ENCODE results near the gene PTBP2. TPM values are rescaled to one million over a fixed set of nuclear protein-coding genes. Genes with fewer than 3 reads are reported as not detected.

PTBP2 gene
- total RNA-seq, 1 donor from 2014 or later: 29.7 TPM

DNA sequence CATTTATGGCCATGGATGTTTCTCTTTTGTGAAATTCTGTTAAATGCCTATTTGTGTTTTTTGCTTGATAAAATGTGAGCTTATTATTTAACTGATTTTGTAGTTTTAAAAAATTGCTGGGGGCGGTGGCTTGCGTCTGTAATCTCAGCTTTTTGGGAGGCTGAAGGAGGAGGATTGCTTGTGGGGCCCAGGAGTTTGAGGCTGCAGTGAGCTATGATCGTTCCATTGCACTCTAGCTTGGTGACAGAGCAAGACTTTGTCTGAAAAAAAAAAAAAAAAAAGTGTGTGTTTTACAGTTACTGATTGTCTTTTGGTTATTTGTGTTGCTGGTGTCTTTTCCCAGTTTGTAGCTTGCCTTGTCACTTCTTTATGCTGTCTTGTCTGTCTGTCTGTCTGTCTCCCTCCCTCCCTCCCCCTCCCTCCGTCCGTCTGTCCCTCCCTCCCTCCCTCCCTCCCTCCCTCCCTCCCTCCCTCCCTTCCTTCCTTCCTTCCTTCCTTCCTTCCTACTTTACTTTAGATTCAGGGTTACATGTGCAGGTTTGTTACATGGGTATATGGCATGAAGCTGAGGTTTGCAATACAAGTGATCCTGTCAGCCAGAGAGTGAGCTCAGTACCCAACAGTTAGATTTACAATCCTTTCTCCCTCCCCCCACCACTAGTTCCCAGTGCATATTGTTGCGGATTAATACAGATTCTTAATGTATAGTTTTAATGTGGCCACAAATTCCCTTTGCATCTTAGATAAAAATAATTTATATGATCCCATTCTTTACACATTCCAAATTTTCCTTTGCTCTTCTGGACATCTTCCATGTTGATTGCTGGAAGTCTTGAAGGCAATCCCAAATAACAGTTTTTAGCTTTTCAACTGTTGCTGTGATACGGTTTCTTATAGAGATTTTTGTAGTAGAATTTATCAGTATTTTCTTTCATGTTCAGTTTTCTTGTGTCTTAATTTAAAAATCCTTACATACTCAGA is 25.1 kb downstream of the PTBP2 start:
- Mint-ChIP-seq H3K27ac (ENCODE audit: unreplicated experiment) (peak overlapping the region; percentile 8), H3K9me3 (ENCODE audit: unreplicated experiment) (no peaks in the 10 kb centered on the region), H3K4me1 (ENCODE audit: unreplicated experiment) (peaks cover 9% of the 10 kb centered on the region), H3K36me3 (ENCODE audit: low read depth, unreplicated experiment) (no peaks in the 10 kb centered on the region), H3K4me3 (ENCODE audit: unreplicated experiment) (no peak overlapping the region), H3K27me3 (ENCODE audit: unreplicated experiment) (no peaks in the 10 kb centered on the region)
- TF ChIP-seq, protein P1, sequence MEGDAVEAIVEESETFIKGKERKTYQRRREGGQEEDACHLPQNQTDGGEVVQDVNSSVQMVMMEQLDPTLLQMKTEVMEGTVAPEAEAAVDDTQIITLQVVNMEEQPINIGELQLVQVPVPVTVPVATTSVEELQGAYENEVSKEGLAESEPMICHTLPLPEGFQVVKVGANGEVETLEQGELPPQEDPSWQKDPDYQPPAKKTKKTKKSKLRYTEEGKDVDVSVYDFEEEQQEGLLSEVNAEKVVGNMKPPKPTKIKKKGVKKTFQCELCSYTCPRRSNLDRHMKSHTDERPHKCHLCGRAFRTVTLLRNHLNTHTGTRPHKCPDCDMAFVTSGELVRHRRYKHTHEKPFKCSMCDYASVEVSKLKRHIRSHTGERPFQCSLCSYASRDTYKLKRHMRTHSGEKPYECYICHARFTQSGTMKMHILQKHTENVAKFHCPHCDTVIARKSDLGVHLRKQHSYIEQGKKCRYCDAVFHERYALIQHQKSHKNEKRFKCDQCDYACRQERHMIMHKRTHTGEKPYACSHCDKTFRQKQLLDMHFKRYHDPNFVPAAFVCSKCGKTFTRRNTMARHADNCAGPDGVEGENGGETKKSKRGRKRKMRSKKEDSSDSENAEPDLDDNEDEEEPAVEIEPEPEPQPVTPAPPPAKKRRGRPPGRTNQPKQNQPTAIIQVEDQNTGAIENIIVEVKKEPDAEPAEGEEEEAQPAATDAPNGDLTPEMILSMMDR (IDR thresholded peaks at IDR 0.05; ENCODE audit: unreplicated experiment): no peak
- no peak for DNase-seq (ENCODE audit: low spot score)

- Mint-ChIP-seq H3K4me1 (ENCODE audit: unreplicated experiment) (peaks cover 9% of the 10 kb centered on the region), H3K4me3 (ENCODE audit: unreplicated experiment) (no peak overlapping the region), H3K36me3 (ENCODE audit: low read depth, unreplicated experiment) (peaks cover 2% of the 10 kb centered on the region), H3K27ac (ENCODE audit: unreplicated experiment) (no peak overlapping the region), H3K9me3 (ENCODE audit: unreplicated experiment) (no peaks in the 10 kb centered on the region), H3K27me3 (ENCODE audit: unreplicated experiment) (no peaks in the 10 kb centered on the region)
- TF ChIP-seq, protein P1 (IDR thresholded peaks at IDR 0.05; ENCODE audit: unreplicated experiment): no peak
- no peak for DNase-seq (ENCODE audit: low spot score)
Observed at GRCh38 chr1:96747565-96747964, 26.0 kb downstream of the PTBP2 start.

DNA sequence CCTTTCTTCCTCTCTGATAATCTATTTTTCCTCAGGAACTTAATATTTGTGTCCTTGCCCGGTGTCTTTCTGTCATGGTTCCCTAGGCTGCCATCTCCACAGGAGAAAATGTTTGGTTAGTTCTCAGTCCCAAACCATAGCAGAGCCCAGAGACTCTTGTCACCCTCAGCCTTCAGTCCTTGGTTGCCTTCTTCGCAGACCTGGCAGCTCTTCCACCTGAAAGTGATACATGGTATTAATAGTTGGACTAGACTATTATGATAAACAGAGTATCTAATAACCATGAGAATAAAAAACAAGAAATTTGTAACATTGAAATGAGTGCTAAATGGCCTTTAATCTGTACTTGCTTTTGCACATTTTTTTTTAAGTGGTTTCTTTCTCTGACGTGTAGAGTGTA is 26.5 kb downstream of the PTBP2 start:
- Mint-ChIP-seq H3K36me3 (ENCODE audit: low read depth, unreplicated experiment) (peaks cover 7% of the 10 kb centered on the region), H3K4me3 (ENCODE audit: unreplicated experiment) (no peak overlapping the region), H3K27me3 (ENCODE audit: unreplicated experiment) (no peaks in the 10 kb centered on the region), H3K27ac (ENCODE audit: unreplicated experiment) (no peak overlapping the region), H3K4me1 (ENCODE audit: unreplicated experiment) (peaks cover 9% of the 10 kb centered on the region), H3K9me3 (ENCODE audit: unreplicated experiment) (no peaks in the 10 kb centered on the region)
- TF ChIP-seq, protein P1 (IDR thresholded peaks at IDR 0.05; ENCODE audit: unreplicated experiment): no peak
- no peak for DNase-seq (ENCODE audit: low spot score)

DNA sequence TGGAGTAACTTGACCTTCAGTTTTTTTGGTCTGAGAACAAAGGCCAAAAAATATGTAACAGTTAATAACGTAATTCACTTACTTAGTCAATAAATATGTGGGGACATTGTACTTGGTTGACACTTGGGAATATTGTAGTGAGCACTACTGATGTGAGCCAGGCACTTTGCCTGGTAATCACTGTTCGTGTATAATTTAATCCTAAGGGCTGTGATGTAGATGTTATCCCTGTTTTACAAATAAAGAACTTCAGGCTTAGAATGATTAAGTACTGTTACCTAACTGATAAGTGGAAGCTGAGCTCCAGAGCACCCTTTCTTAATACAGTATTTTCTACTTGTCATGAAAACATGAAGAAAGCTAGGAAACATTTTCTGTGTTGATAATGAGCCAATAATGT is 28.0 kb downstream of the PTBP2 start:
- no peak overlapping the region for H3K27ac Mint-ChIP-seq (ENCODE audit: unreplicated experiment)
- no peak overlapping the region for H3K4me3 Mint-ChIP-seq (ENCODE audit: unreplicated experiment)
- TF ChIP-seq, protein P1 (IDR thresholded peaks at IDR 0.05; ENCODE audit: unreplicated experiment): no peak
- H3K9me3 Mint-ChIP-seq (ENCODE audit: unreplicated experiment): no peaks in the 10 kb centered on the region
- DNase-seq (ENCODE audit: low spot score): no peak
- H3K4me1 Mint-ChIP-seq (ENCODE audit: unreplicated experiment): peaks cover 9% of the 10 kb centered on the region
- H3K36me3 Mint-ChIP-seq (ENCODE audit: low read depth, unreplicated experiment): peaks cover 22% of the 10 kb centered on the region
- H3K27me3 Mint-ChIP-seq (ENCODE audit: unreplicated experiment): no peaks in the 10 kb centered on the region

DNA sequence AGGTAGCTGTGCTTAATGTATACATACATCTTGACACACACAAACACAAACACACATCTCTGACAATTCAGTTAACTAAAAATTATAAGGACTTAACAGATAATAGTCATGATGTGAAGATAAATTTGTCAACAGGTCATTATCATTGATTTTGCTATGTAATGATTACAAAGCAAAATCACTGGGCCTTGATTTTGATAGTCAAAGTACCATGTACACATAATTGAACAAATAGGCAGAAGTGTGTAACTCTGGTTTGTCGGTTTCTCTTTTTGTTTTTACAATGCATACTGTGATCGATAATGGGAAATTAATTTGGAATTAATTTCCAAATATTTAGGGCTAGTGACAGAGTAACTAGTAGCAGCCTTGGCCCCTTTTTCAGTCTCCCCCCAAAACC is 30.8 kb downstream of the PTBP2 start:
- Mint-ChIP-seq H3K9me3 (ENCODE audit: unreplicated experiment) (no peaks in the 10 kb centered on the region), H3K4me3 (ENCODE audit: unreplicated experiment) (peak overlapping the region; percentile 35), H3K36me3 (ENCODE audit: low read depth, unreplicated experiment) (peaks cover 44% of the 10 kb centered on the region), H3K27ac (ENCODE audit: unreplicated experiment) (no peak overlapping the region), H3K27me3 (ENCODE audit: unreplicated experiment) (no peaks in the 10 kb centered on the region), H3K4me1 (ENCODE audit: unreplicated experiment) (peaks cover 7% of the 10 kb centered on the region)
- TF ChIP-seq, protein P1 (IDR thresholded peaks at IDR 0.05; ENCODE audit: unreplicated experiment): no peak
- DNase-seq (ENCODE audit: low spot score): no peak

All from endothelial cell (in vitro differentiated cells).